GM12891 (cell line): ENCODE results near the gene RMRP.
A peak's percentile ranks its signal among the peaks of the same experiment; 100 is the strongest.
"Not testable (repeated sequence)": the region's sequence is repeated elsewhere in the genome, so short reads cannot be mapped to it uniquely, and the experiment has no call there.

ENCODE experiments used
- DNase-seq: peaks from one replicate; pipeline ENCODE4 v3.0.0; 2011; ENCODE audit warnings: low spot score; ENCODE audit not compliant: insufficient read length
- FAIRE-seq: peaks from 2 replicates; lab custom pipeline; 2011; peaks lifted over from hg19 to GRCh38; lab: Jason Lieb, UNC
- PAX5 ChIP-seq: IDR thresholded peaks from 2 replicates; pipeline ENCODE4 v1.6.1; 2011; ENCODE audit warnings: low read length, moderate library complexity, mild to moderate bottlenecking; ENCODE audit not compliant: insufficient read depth, severe bottlenecking
- POLR2A ChIP-seq: IDR thresholded peaks from 2 replicates; pipeline ENCODE4 v1.6.1; 2011; ENCODE audit warnings: low read depth, low read length, control low read depth
- POLR2AphosphoS5 ChIP-seq: IDR thresholded peaks from 2 replicates; pipeline ENCODE4 v1.6.1; 2011; ENCODE audit warnings: low read depth, low read length, control low read depth
- POU2F2 ChIP-seq: IDR thresholded peaks from 2 replicates; pipeline ENCODE4 v1.6.1; 2011; ENCODE audit warnings: low read depth, mild to moderate bottlenecking, control low read depth, low read length, moderate library complexity
- SPI1 ChIP-seq: IDR thresholded peaks from 2 replicates; pipeline ENCODE4 v1.6.1; 2011; ENCODE audit warnings: low read depth, low read length, control low read depth
- TAF1 ChIP-seq: IDR thresholded peaks from 2 replicates; pipeline ENCODE4 v1.6.1; 2011; ENCODE audit warnings: low read depth, low read length, control low read depth

Gene RMRP

DNA sequence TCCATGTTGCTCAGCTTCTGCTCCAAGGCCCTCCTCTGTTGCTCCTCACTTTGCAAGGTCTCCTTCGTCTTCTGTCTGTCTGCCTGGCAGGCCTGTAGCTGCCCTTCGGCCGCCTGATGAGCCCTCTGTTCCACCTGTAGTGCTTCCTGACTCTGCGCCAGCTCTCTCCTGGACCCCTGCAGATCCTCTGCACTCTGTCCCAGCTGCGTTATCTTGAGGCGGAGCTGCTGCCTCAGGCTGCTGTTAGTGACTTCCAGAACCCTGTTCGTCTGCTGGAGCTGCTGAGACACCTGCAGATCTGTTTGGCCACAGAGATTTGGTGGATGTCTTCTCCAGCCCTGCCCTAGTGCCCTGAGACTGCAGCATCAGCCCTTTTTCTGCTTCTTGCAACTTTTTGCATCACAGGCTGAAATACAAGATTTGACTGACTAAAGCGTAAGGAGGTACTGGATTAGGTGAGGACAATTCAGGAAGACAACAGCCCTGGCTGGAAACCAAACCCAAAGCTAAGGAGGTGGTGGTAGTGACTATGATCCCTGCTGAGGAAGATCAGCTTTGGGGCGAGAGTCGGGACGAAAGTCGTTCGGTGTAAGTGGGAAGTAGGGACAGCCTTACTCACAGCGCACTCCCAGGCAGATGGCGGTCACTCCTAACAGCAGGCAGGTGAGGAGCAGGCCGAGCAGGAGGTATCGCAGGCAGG is 41.7 kb downstream of the RMRP start:
- TF ChIP-seq POLR2A (no peak), TAF1 (no peak), POU2F2 (no peak), SPI1 (no peak)
- DNase-seq (no peak), FAIRE-seq (peak; percentile 77)

DNA sequence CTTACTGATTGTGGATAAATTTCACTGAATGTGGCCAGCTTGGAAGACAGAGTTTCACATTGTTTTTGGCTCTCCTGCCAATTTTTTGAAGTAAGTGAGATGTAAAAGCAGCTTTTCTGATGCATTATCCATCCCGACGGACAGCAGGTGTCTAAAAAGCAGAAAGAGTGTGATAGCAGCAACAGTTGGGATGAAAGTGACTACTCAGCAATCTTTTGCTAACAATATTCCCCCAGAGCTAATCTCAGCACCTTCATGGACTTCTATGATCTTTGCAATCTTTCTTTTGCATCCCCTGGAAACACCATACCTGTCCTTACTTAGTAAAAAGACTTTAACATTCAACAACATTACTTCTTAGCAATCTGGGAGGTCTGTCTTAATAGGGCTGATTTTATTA is 45.0 kb downstream of the RMRP start:
- FAIRE-seq (no peak), DNase-seq (no peak)
- TF ChIP-seq POLR2A (no peak), PAX5 (no peak), POU2F2 (no peak), POLR2AphosphoS5 (no peak), TAF1 (no peak), SPI1 (no peak)

DNA sequence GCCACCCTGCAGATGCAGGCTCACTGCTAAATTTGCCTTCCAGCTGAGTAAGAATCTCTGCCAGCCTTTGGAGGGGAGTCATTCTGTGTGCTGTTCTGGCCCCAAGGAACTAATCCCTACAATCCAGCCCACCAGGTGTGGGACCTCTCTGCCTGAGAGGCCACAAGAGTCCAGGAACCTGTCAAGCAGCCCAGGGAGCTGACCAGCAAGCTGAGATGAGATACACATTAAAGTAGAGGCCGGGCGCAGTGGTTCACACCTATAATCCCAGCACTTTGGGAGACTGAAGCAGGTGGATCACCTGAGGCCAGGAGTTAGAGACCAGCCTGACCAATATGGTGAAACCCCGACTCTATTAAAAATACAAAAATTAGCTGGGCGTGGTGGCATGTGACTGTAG is 45.8 kb downstream of the RMRP start:
- FAIRE-seq, DNase-seq: not testable (repeated sequence)

DNA sequence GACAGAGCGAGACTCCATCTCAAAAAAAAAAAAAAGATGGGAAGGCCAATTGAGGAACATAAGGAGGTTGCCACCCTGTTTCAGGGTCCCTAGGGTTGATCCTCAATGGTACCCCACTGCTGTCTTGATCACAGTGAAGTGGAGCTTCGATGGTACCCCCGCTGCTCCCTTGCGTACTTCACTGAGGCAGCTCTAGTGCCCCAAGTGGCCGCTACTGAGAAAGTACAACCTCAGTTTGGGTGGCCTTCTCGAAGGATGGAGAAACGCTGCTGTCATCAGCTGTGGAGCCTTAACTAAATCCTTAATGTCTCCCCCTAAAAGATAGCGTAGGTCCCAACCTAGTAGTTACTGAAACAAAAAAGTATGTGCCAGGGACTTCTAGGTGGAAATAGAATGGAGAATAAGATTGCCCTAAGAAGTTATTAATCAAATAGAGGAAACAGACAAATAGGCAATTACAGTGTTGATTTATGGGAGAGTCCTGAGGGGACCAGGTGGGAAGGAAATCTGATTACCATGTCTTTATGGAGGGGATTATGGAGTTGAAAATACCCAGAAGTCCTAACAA is 46.5 kb downstream of the RMRP start:
- DNase-seq: no peak
- peak; percentile 97 for FAIRE-seq
- TF ChIP-seq TAF1: no peak
- no peak for TF ChIP-seq PAX5
- TF ChIP-seq POU2F2: no peak
- no peak for TF ChIP-seq SPI1
- no peak for TF ChIP-seq POLR2A
- TF ChIP-seq POLR2AphosphoS5: no peak

DNA sequence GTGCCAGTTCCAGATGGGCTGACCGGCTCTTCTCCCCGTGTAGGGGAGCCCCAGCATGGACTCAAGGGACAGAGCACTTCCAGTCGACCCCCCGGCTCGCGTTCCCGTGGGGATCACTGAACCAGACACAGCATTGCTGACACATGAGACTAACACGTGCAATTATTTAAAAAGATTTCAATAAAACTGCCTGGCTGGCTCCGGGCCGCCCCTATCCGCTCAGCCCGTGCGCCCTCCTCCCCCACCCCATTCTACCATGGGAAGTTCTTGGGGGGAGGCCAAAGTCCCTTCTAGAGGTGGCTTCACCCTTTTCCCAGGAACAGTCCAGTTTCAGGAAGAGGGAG is 48.0 kb downstream of the RMRP start:
- DNase-seq (no peak), FAIRE-seq (no peak)
- no peak for TF ChIP-seq POLR2AphosphoS5
- TF ChIP-seq POLR2A: no peak
- TF ChIP-seq SPI1: no peak
- TF ChIP-seq POU2F2: no peak
- TF ChIP-seq TAF1: no peak
- TF ChIP-seq PAX5: no peak

DNA sequence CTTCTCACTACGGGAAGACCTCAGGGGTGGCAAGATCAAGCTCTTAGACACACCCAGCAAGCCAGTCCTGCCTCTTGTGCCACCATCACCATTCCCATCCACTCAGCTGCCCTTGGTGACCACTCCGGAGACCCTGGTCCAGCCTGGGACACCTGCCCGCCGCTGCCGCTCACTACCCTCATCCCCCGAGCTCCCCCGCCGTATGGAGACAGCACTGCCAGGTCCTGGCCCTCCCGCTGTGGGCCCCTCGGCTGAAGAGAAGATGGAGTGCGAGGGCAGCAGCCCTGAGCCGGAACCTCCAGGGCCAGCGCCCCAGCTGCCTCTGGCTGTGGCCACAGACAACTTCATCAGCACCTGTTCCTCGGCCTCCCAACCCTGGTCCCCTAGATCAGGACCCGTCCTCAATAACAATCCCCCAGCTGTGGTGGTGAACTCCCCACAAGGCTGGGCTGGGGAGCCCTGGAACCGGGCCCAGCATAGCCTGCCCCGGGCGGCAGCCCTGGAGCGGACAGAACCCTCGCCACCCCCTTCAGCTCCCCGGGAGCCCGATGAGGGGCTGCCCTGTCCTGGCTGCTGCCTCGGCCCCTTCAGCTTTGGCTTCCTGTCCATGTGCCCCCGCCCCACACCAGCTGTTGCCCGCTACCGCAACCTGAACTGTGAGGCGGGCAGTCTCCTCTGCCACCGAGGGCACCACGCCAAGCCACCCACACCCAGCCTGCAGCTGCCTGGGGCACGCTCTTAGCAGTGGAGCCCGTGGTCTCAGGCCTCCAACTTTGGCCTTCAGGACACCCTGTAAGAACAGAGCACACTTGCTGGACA is 48.6 kb downstream of the RMRP start:
- FAIRE-seq (no peak), DNase-seq (no peak)
- TF ChIP-seq POLR2A: no peak
- no peak for TF ChIP-seq SPI1
- no peak for TF ChIP-seq POU2F2
- no peak for TF ChIP-seq TAF1
- TF ChIP-seq PAX5: no peak
- TF ChIP-seq POLR2AphosphoS5: no peak

DNA sequence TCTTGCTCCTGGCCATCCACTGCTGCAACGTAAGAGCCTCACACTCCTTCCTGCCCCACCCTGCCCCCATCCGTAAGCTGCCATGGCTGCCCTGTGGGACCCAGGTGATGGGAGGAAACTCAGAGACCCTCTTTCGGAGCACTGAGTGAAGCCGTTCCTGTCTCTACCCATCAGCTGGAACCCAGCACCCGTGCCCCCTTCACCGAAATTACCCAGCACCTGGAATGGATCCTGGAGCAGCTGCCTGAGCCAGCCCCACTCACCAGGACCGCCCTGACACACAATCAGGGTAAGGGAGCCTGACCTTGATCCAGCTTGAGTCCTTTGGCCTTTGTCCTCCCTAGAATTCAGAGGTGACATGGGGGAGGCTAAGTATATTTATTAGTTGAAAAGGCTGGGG is 49.6 kb downstream of the RMRP start:
- DNase-seq (no peak), FAIRE-seq (no peak)
- TF ChIP-seq POU2F2: no peak
- no peak for TF ChIP-seq SPI1
- no peak for TF ChIP-seq TAF1
- TF ChIP-seq POLR2AphosphoS5: no peak
- no peak for TF ChIP-seq PAX5
- no peak for TF ChIP-seq POLR2A
